Activated CD4-positive, alpha-beta T cell treated with anti-CD3 and anti-CD28 coated beads, Interleukin-2, Interleukin-4, amounts not matched to agents 100 ng/mL and 50 ng/mL, durations not matched to agents 16 hours and 8 hours (primary cell): ENCODE results near the gene TOP1.

Source experiments
- DNase-seq: peaks from one replicate; pipeline ENCODE4 v3.0.0-alpha.2; 2020; ENCODE audit warnings: low spot score

The TOP1 gene

GRCh38 chr20:41147767-41148191 is 119.2 kb downstream of the TOP1 start:
- no peak for DNase-seq

- no peak for DNase-seq
Measured at GRCh38 chr20:41148942-41149341, 120.3 kb downstream of the TOP1 start.

DNA sequence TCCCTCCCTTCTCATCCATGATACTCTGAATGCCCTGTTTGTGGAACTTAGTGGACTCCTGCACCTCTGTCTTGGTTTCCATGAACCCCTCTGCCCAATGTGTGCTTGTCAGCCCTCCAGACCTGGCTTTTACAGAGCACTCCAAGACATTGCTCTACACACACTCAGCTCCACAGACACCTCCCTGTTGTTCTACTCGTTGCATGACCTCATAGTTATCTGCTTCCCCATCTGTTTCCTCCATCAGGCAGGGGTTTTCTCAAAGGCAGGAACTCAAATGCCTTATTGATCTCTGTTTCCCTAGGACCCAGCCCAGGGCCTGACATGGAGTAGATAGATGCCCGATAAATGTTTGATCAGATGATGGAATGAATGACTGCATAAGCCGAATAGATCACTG is 122.0 kb downstream of the TOP1 start:
- no peak for DNase-seq

GRCh38 chr20:41151134-41151869 is 122.7 kb downstream of the TOP1 start:
- DNase-seq, result no peak

DNA sequence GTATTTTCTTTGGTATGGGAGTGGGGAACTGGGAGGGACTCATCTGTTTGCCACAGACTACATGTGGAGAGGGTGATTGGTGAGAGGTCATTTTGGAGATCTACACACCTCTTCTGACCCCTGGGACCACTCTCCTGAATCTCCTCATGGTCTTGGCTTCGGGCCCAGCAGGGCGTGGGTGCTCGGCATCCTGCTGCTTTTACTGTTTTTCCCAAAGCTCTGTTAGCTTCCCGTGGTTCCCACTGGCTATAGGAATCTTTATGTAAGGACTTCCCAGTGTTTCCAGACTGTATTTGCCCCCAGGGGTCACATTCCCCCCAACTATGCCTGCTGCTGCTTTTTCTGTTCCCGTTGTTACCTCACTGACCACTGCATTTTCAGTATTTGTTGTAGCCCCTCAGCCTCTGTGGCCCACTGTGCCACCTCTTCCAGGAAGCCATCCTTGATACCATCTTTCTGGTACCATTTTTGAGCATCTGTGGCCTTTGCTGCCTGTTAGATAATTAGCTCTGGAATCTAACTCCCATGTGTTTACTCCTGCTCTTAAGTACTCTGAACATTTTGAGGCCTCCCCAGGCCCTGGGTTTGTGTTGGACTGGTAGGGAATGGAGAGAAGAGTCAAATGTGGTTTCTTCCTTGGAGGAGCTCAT is 123.6 kb downstream of the TOP1 start:
- DNase-seq, result no peak

- no peak for DNase-seq
Measured at GRCh38 chr20:41154436-41155176, 126.0 kb downstream of the TOP1 start.

DNA sequence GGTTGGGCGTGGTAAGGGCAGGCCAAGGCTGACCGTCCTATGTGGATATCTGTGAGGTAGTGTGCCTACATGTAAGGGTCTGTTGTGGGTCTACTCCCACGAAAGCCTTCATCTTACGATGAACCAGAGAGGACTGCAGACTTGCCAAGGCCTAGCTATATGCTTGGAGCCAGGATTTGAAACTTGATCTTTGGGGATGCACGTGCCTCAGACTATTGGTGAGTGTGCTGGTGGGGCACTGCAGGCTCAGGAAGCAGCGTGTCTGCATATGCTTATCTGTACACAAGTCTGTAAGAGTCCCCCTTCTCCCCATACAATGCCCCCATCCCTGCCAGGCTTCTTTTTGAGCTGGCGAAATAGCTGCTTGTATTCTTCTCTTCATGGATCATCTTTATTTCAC is 126.6 kb downstream of the TOP1 start:
- DNase-seq, result no peak

DNA sequence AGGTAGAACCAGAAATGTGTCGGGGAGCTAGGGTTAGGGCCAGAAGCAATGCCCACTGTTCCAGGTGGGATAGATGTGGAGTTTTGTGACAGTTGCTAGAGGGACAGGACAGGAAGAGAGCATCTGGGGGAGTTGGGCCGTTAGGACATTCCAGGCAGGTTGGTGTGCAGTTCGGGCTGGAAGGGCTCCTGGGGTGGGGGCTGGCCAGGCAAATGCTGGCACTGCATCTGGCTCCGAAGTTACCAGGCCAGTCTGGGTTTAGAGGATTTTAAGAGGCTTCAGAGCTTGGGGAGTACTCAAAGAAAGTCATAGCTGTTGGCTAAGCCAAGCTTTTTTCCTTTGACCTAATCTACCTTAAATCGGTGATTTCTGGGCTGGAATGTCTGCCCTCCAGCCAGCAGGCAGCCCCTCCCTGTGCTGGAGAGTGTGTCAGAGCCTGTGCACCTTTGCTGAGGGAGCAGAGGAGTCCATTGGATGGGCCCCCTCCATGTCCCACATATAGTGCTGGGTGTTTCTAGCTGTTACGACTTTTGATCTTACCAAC is 129.5 kb downstream of the TOP1 start:
- DNase-seq, result no peak

DNA sequence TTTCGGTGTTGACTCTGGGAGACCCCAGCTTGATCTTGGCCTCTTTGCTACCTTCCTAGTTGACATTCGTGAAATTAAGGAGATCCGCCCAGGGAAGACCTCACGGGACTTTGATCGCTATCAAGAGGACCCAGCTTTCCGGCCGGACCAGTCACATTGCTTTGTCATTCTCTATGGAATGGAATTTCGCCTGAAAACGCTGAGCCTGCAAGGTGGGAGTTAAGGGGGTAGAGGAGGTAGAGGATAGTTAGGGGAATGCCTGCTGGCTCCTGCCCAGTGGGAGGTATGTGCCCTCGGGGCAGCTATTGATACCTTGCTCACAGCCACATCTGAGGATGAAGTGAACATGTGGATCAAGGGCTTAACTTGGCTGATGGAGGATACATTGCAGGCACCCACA is 130.9 kb downstream of the TOP1 start:
- no peak for DNase-seq

- DNase-seq, result no peak
Measured at GRCh38 chr20:41160686-41161085, 132.1 kb downstream of the TOP1 start.

- no peak for DNase-seq
Measured at GRCh38 chr20:41161886-41162285, 133.3 kb downstream of the TOP1 start.

- no peak for DNase-seq
Measured at GRCh38 chr20:41162396-41162795, 133.8 kb downstream of the TOP1 start.

DNA sequence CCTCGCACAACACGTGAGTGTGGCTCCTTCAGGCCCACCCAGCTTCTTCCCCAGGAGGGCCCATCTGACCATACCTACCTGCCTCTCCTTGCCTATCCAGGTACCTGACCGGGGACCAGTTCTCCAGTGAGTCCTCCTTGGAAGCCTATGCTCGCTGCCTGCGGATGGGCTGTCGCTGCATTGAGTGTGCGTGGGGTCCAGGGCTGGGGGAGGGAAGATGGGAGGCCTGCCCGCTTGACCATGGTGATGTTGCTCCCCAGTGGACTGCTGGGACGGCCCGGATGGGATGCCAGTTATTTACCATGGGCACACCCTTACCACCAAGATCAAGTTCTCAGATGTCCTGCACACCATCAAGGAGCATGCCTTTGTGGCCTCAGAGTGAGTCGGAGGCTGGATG is 135.2 kb downstream of the TOP1 start:
- no peak for DNase-seq

DNA sequence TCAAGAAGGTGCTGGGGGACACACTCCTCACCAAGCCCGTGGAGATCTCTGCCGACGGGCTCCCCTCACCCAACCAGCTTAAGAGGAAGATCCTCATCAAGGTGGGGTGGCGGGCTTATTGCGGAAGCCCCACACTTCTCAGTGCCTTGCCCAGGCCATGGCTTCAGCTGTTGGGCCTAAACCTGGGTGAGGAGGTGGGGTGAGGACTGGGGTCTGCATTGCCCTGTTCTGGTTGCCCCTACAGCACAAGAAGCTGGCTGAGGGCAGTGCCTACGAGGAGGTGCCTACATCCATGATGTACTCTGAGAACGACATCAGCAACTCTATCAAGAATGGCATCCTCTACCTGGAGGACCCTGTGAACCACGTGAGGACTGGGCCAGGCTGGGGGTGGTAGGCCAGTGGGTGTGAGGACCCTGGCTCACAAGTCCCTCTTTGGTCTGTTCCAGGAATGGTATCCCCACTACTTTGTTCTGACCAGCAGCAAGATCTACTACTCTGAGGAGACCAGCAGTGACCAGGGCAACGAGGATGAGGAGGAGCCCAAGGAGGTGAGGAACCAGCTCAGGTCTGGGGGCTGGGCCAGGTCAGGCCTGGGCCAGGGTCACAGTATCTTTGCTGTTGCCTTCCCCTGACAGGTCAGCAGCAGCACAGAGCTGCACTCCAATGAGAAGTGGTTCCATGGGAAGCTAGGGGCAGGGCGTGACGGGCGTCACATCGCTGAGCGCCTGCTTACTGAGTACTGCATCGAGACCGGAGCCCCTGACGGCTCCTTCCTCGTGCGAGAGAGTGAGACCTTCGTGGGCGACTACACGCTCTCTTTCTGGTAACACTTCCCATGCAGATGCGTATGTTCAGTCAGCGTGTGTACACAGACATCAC is 136.6 kb downstream of the TOP1 start:
- no peak for DNase-seq

DNA sequence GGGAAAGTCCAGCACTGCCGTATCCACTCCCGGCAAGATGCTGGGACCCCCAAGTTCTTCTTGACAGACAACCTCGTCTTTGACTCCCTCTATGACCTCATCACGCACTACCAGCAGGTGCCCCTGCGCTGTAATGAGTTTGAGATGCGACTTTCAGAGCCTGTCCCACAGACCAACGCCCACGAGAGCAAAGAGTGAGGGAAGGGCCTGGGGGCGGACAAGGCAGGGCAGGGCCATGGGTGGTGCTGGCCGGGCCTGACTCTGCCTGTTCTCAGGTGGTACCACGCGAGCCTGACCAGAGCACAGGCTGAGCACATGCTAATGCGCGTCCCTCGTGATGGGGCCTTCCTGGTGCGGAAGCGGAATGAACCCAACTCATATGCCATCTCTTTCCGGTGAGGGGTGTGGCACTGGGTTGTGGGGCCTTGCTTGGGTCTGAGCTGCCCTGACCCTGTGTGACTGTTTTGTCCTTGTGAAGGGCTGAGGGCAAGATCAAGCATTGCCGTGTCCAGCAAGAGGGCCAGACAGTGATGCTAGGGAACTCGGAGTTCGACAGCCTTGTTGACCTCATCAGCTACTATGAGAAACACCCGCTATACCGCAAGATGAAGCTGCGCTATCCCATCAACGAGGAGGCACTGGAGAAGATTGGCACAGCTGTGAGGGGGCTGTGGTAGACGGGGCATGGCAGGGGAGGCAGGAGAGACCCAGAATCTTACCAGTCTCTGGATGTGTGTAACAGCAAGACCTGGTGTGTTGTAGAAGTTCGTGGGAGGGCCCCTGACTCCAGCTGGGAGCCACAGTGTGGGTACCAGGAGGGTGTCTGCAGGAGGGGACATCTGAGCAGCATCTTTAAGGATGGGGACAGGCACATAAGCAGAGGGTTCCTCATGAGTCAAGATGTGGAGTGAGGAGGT is 137.8 kb downstream of the TOP1 start:
- DNase-seq, result no peak

GRCh38 chr20:41167118-41167470 is 138.5 kb downstream of the TOP1 start:
- DNase-seq, result no peak

DNA sequence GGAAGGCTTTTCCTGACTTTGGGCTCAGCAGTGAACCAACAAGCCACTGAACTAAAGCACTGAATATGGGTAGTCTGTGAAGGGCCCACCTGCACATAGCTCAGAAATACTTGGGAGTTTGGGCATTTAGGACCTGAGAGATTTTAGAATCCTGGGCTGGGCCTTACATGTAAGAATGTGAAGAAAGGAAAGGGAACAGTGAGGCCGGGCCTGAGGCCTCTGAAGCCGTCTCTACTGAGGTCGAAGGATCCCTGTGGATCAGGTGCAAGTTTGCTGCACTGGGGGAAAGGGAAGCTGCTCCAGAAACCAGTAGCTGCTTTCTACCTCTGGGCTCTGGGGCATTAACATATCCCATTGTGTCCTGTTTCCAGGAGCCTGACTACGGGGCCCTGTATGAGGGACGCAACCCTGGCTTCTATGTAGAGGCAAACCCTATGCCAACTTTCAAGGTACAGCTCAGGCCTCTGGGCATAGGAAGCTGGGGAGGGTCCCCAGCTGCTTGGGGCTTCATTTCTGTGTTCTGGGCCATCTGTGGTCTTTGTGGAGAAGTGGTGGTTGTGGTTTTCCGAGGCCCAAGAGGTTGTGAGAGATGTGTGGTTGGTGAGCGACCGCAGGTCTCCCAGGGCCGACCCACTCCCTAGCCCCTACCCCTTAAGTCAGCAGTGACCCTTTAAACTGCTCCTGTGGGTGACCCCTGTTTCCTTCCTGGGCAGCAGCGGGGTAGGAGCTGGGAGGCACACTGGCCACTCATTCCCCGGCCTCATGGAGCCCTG is 139.0 kb downstream of the TOP1 start:
- DNase-seq, result peak; percentile 18

- no peak for DNase-seq
Measured at GRCh38 chr20:41168281-41169161, 139.9 kb downstream of the TOP1 start.

- DNase-seq, result no peak
Measured at GRCh38 chr20:41169162-41169690, 140.6 kb downstream of the TOP1 start.
